H9 (cell line): Measurements from ENCODE around the gene UBXN7. TPM values are rescaled to one million over a fixed set of nuclear protein-coding genes. Genes with fewer than 3 reads are reported as not detected.

Experiments
- DNase-seq: peaks from one replicate; pipeline ENCODE4 v3.0.0-alpha.2; 2017
- H2AFZ ChIP-seq: one replicate; pipeline ENCODE4 v1.6.1; 2013; ENCODE audit warnings: mild to moderate bottlenecking, low read length, control low read depth, moderate library complexity
- H2AK5ac ChIP-seq: 2 replicates; pipeline ENCODE4 v1.6.1; 2013; ENCODE audit warnings: low read length, control low read depth, mixed read lengths; ENCODE audit not compliant: insufficient read length
- H2BK120ac ChIP-seq: one replicate; pipeline ENCODE4 v1.6.1; 2013; ENCODE audit warnings: low read depth, mild to moderate bottlenecking, low read length, control low read depth, inconsistent platforms; ENCODE audit not compliant: poor library complexity, severe bottlenecking
- H2BK12ac ChIP-seq: 2 replicates; pipeline ENCODE4 v1.6.1; 2013; ENCODE audit warnings: low read length, control low read depth, mixed read lengths, low read depth; ENCODE audit not compliant: insufficient read length
- H2BK15ac ChIP-seq: 2 replicates; pipeline ENCODE4 v1.6.1; 2013; ENCODE audit warnings: low read depth, low read length, control low read depth
- H2BK20ac ChIP-seq: one replicate; pipeline ENCODE4 v1.6.1; 2013; ENCODE audit warnings: low read depth, mild to moderate bottlenecking, low read length, control low read depth, inconsistent platforms; ENCODE audit not compliant: poor library complexity, severe bottlenecking
- H2BK5ac ChIP-seq: 2 replicates; pipeline ENCODE4 v1.6.1; 2013; ENCODE audit warnings: low read length, control low read depth, mixed read lengths; ENCODE audit not compliant: insufficient read length
- H3K14ac ChIP-seq: 2 replicates; pipeline ENCODE4 v1.6.1; 2013; ENCODE audit warnings: low read length, control low read depth; ENCODE audit not compliant: insufficient read depth
- H3K18ac ChIP-seq: 2 replicates; pipeline ENCODE4 v1.6.1; 2013; ENCODE audit warnings: low read depth, mild to moderate bottlenecking, mixed read lengths, low read length, control low read depth; ENCODE audit not compliant: insufficient read length
- H3K23ac ChIP-seq: 2 replicates; pipeline ENCODE4 v1.6.1; 2013; ENCODE audit warnings: low read length, control low read depth, mixed read lengths, low read depth; ENCODE audit not compliant: insufficient read length
- H3K23me2 ChIP-seq: 2 replicates; pipeline ENCODE4 v1.6.1; 2013; ENCODE audit warnings: low read depth, mild to moderate bottlenecking, mixed read lengths, low read length, control low read depth; ENCODE audit not compliant: insufficient read length, poor library complexity, severe bottlenecking
- H3K27ac ChIP-seq: 2 replicates; pipeline ENCODE4 v1.5.1; 2013; ENCODE audit warnings: low read length, control low read depth, mixed read lengths, low read depth; ENCODE audit not compliant: insufficient read length
- H3K27me3 ChIP-seq: 2 replicates; pipeline ENCODE4 v1.6.1; 2013; ENCODE audit warnings: low read length, control low read depth, inconsistent platforms; ENCODE audit not compliant: insufficient read depth
- H3K4ac ChIP-seq: 2 replicates; pipeline ENCODE4 v1.6.1; 2013; ENCODE audit warnings: low read depth, mild to moderate bottlenecking, control low read depth, inconsistent platforms, low read length, moderate library complexity
- H3K4me1 ChIP-seq: 2 replicates; pipeline ENCODE4 v1.6.1; 2013; ENCODE audit warnings: low read length, control low read depth, inconsistent platforms; ENCODE audit not compliant: insufficient read depth
- H3K4me2 ChIP-seq: 2 replicates; pipeline ENCODE4 v1.6.1; 2013; ENCODE audit warnings: low read length, control low read depth, mixed read lengths; ENCODE audit not compliant: insufficient read length, insufficient read depth
- H3K56ac ChIP-seq: 2 replicates; pipeline ENCODE4 v1.6.1; 2013; ENCODE audit warnings: low read depth, mild to moderate bottlenecking, mixed read lengths, low read length, control low read depth; ENCODE audit not compliant: insufficient read length
- H3K79me1 ChIP-seq: 2 replicates; pipeline ENCODE4 v1.6.1; 2013; ENCODE audit warnings: low read depth, mild to moderate bottlenecking, moderate library complexity, low read length, control low read depth, inconsistent platforms; ENCODE audit not compliant: insufficient read depth, poor library complexity, severe bottlenecking
- H3K79me2 ChIP-seq: 2 replicates; pipeline ENCODE4 v1.6.1; 2013; ENCODE audit warnings: low read length, control low read depth, inconsistent platforms; ENCODE audit not compliant: insufficient read depth
- H3K9ac ChIP-seq: 2 replicates; pipeline ENCODE4 v1.6.1; 2013; ENCODE audit warnings: low read length, control low read depth, mixed read lengths; ENCODE audit not compliant: insufficient read length; ENCODE audit errors: extremely low read depth
- H3K9me3 ChIP-seq: one replicate; pipeline ENCODE4 v1.6.1; 2013; ENCODE audit warnings: low read depth, low read length, inconsistent platforms; ENCODE audit not compliant: control insufficient read depth
- H3T11ph ChIP-seq: one replicate; pipeline ENCODE4 v1.6.1; 2013; ENCODE audit warnings: mild to moderate bottlenecking, low read length, control low read depth, inconsistent platforms
- H4K20me1 ChIP-seq: one replicate; pipeline ENCODE4 v1.6.1; 2013; ENCODE audit not compliant: control insufficient read depth, insufficient read length, insufficient read depth
- H4K5ac ChIP-seq: 2 replicates; pipeline ENCODE4 v1.6.1; 2013; ENCODE audit warnings: low read depth, mild to moderate bottlenecking, mixed read lengths, low read length, control low read depth; ENCODE audit not compliant: insufficient read length
- H4K8ac ChIP-seq: replicated peaks from 2 replicates; pipeline ENCODE4 v1.6.1; 2013; ENCODE audit warnings: low read length, control low read depth, mixed read lengths, low read depth; ENCODE audit not compliant: insufficient read length
- H4K91ac ChIP-seq: 2 replicates; pipeline ENCODE4 v1.6.1; 2013; ENCODE audit warnings: low read depth, mild to moderate bottlenecking, moderate library complexity, mixed read lengths, low read length, control low read depth; ENCODE audit not compliant: insufficient read length
- H3K27ac Mint-ChIP-seq, 3 experiments: 2 replicates in 2 of 3; 3 replicates in 1 of 3; pipeline ENCODE4 v1.8.0; 2020 to 2021; ENCODE audit warnings: mixed read lengths in 3 of 3, mild to moderate bottlenecking in 1 of 3, moderate library complexity in 1 of 3
- H3K27me3 Mint-ChIP-seq: 2 replicates; pipeline ENCODE4 v1.8.0; 2021; ENCODE audit warnings: low read depth, mild to moderate bottlenecking, moderate library complexity, mixed read lengths
- H3K36me3 Mint-ChIP-seq, 3 experiments: 2 replicates in 2 of 3; 3 replicates in 1 of 3; pipeline ENCODE4 v1.8.0; 2020 to 2021; ENCODE audit warnings: low read depth in 3 of 3, mixed read lengths in 3 of 3; ENCODE audit not compliant: insufficient read depth in 1 of 3
- H3K4me1 Mint-ChIP-seq, 2 experiments: 2 replicates each; pipeline ENCODE4 v1.8.0; 2020; ENCODE audit warnings: mixed read lengths in 2 of 2
- H3K4me3 Mint-ChIP-seq, 2 experiments: 2 replicates in 1 of 2; 3 replicates in 1 of 2; pipeline ENCODE4 v1.8.0; 2020 to 2021; ENCODE audit warnings: mild to moderate bottlenecking in 2 of 2, mixed read lengths in 2 of 2, moderate library complexity in 1 of 2
- H3K9me3 Mint-ChIP-seq, 2 experiments: 2 replicates in 1 of 2; 3 replicates in 1 of 2; pipeline ENCODE4 v1.8.0; 2020; ENCODE audit warnings: mild to moderate bottlenecking in 2 of 2, mixed read lengths in 2 of 2, moderate library complexity in 1 of 2
- CTCF ChIP-seq: fragments of 200-600 bp; sonication (generic); conservative IDR thresholded peaks from 3 replicates; pipeline ENCODE4 v1.8.0; 2021; ENCODE audit warnings: antibody characterized with exemption, mild to moderate bottlenecking
- WGBS: extraction: QIAGEN DNeasy Blood & Tissue Kit; methylation state at CpG from one replicate; pipeline ENCODE4 v1.1.7; 2013; ENCODE audit warnings: missing lambda C conversion rate, low lambda C conversion rate, mixed read lengths; ENCODE audit not compliant: insufficient read length; ENCODE audit errors: extremely low coverage; 5-methylcytosine and 5-hydroxymethylcytosine counted together
- total RNA-seq: library from RNA; stranded (reverse); gene quantifications from 2 replicates; pipeline ENCODE4 v1.2.1, GENCODE V29; 2021

UBXN7 gene
- total RNA-seq, 1 experiment from 2014 or later, result 110 TPM

- Mint-ChIP-seq H3K4me3 (no peak overlapping the region), H3K9me3 (no peaks in the 10 kb centered on the region), H3K27me3 (no peaks in the 10 kb centered on the region), H3K27ac (0 out of 7 replicates have a peak overlapping the region, but pooled peaks of 1 of the 3 experiments have one; percentile 8), H3K4me1 (no peaks in the 10 kb centered on the region), H3K36me3 (peaks cover 0 to 12% (median 10%) of the 10 kb centered on the region in 3 experiments; a peak in 3 of 7 replicates)
- Histone ChIP-seq H3K4me1 (no peaks in the 10 kb centered on the region), H4K20me1 (no peaks in the 10 kb centered on the region), H2BK20ac (no peak overlapping the region), H4K5ac (no peak overlapping the region), H2BK120ac (no peak overlapping the region), H3K4ac (no peak overlapping the region), H3K23ac (no peak overlapping the region), H2AK5ac (no peak overlapping the region), H2BK15ac (no peak overlapping the region), H2BK5ac (no peak overlapping the region), H3T11ph (no peak overlapping the region), H3K79me2 (no peaks in the 10 kb centered on the region), H3K27ac (no peak overlapping the region), H3K79me1 (no peaks in the 10 kb centered on the region), H4K8ac (no peak overlapping the region), H4K91ac (no peak overlapping the region), H3K9ac (no peak overlapping the region), H2BK12ac (no peak overlapping the region), H3K56ac (no peak overlapping the region), H3K23me2 (no peaks in the 10 kb centered on the region), H2AFZ (no peak overlapping the region), H3K9me3 (no peaks in the 10 kb centered on the region), H3K14ac (no peak overlapping the region), H3K18ac (no peak overlapping the region), H3K27me3 (no peaks in the 10 kb centered on the region), H3K4me2 (no peak overlapping the region)
- WGBS, result no CpG with 5 or more reads among the region's 3 CpGs
- DNase-seq, result no peak
- no peak for TF ChIP-seq CTCF
Measured at GRCh38 chr3:196463804-196464203, 31.6 kb upstream of the UBXN7 start.
